Measurements from ENCODE around the gene SAP25. TPM values are rescaled to one million over a fixed set of nuclear protein-coding genes. Genes with fewer than 3 reads are reported as not detected.

Gene SAP25
- total and polyA plus RNA-seq, 2 donors (not counting 1 experiment from before 2014, with no cell fraction given) = 51.7 to 71.9 TPM

GRCh38 chr7:100611983-100612729 is 38.5 kb upstream of the SAP25 start, which contains the start of gene MOSPD3:
MOSPD3 (plus strand) TSS chr7:100612540; CDS start chr7:100612792, 252 bp downstream.
- under 1% methylated on average over 61 of the region's 61 CpGs for WGBS (ENCODE audit: insufficient coverage)
- Histone ChIP-seq H3K9me3 (ENCODE audit: control extremely low read depth in 1 of 3, control insufficient read depth in 2 of 3, insufficient read depth in 1 of 3, low read length in 2 of 3) (no peaks in the 10 kb centered on the region), H4K20me1 (ENCODE audit: control insufficient read depth, insufficient read depth, low read length, poor library complexity, severe bottlenecking) (no peaks in the 10 kb centered on the region), H3K27ac (ENCODE audit: low read length in 2 of 2) (peak within 1 kb of the TSS; percentile 82), H3K4me3 (ENCODE audit: control extremely low read depth in 1 of 5, extremely low read depth in 1 of 5, insufficient read depth in 1 of 5, low read depth in 2 of 5, low read length in 4 of 5) (peak within 1 kb of the TSS; percentile 53 to 93 (median 84)), H3K9ac (ENCODE audit: low read length) (peak within 1 kb of the TSS; percentile 78), H2AFZ (ENCODE audit: insufficient read depth, low read depth, low read length, poor library complexity, severe bottlenecking) (peak within 1 kb of the TSS; percentile 90), H3K36me3 (replicated peaks in 1 of 2; ENCODE audit: control extremely low read depth in 1 of 2, control insufficient read depth in 1 of 2, extremely low read depth in 1 of 2, insufficient read depth in 2 of 2, low read length in 1 of 2) (peaks cover 0 to 3% of the 10 kb centered on the region in 2 experiments), H3K4me2 (replicated peaks; ENCODE audit: low read depth, low read length, poor library complexity, severe bottlenecking) (peak within 1 kb of the TSS; percentile 96), H3K4me1 (ENCODE audit: control insufficient read depth in 2 of 2, insufficient read depth in 2 of 2, low read length in 2 of 2) (peaks cover 13 to 19% of the 10 kb centered on the region in 2 donors), H3K79me2 (ENCODE audit: control insufficient read depth, insufficient read depth, low read length) (no peaks in the 10 kb centered on the region), H3K27me3 (replicated peaks in 1 of 4; ENCODE audit: control extremely low read depth in 1 of 4, control insufficient read depth in 3 of 4, insufficient read depth in 4 of 4, low read length in 3 of 4) (no peaks in the 10 kb centered on the region)
- DNase-seq = peak; percentile 99
- H3K27me3 Mint-ChIP-seq = no peaks in the 10 kb centered on the region
- intact Hi-C loops (cut with micrococcal nuclease) = loop anchor here (1.0 to 10.0 kb wide), 11 partner anchors 8 to 633 kb away; partner anchors contain the start of genes AGFG2, COPS6, FBXO24 and FIS1
- H3K9me3 Mint-ChIP-seq (ENCODE audit: insufficient read depth) = no peaks in the 10 kb centered on the region
- peak; percentile 91 for ATAC-seq (ENCODE audit: low read depth)
- peak within 1 kb of the TSS; percentile 93 for H3K4me3 Mint-ChIP-seq
- peaks cover 18% of the 10 kb centered on the region for H3K4me1 Mint-ChIP-seq
- peak within 1 kb of the TSS; percentile 99 for H3K27ac Mint-ChIP-seq
- TF ChIP-seq CTCF (IDR thresholded peaks at IDR 0.05) (no peak), EZH2 (IDR thresholded peaks at IDR 0.05; ENCODE audit: borderline replicate concordance, insufficient read depth, low read depth, low read length, poor library complexity, severe bottlenecking) (no peak)
- ChIA-PET POLR2A (interaction anchor here (0.5 to 2.6 kb wide), 10 partner anchors 9 to 508 kb away, joined by 3 to 26 read pairs (median 9); partner anchors contain the start of genes FBXO24, GNB2, LRCH4 and MEPCE), CTCF (interaction anchor here (0.5 to 3.2 kb wide), 18 partner anchors 8 to 511 kb away, joined by 3 to 26 read pairs (median 4); partner anchors contain the start of genes AP4M1, FBXO24, GIGYF1 and MCM7)

- no peak for ATAC-seq (ENCODE audit: low read depth)
- Mint-ChIP-seq H3K9me3 (ENCODE audit: insufficient read depth) (no peaks in the 10 kb centered on the region), H3K4me3 (peak overlapping the region; percentile 12), H3K27me3 (no peaks in the 10 kb centered on the region), H3K27ac (no peak overlapping the region), H3K4me1 (peaks cover 22% of the 10 kb centered on the region)
- Histone ChIP-seq H3K9ac (ENCODE audit: low read length) (no peak overlapping the region), H3K9me3 (ENCODE audit: control extremely low read depth in 1 of 3, control insufficient read depth in 2 of 3, insufficient read depth in 1 of 3, low read length in 2 of 3) (no peaks in the 10 kb centered on the region), H3K27ac (ENCODE audit: low read length in 2 of 2) (no peak overlapping the region), H2AFZ (ENCODE audit: insufficient read depth, low read depth, low read length, poor library complexity, severe bottlenecking) (no peak overlapping the region), H3K4me2 (replicated peaks; ENCODE audit: low read depth, low read length, poor library complexity, severe bottlenecking) (no peak overlapping the region), H3K27me3 (replicated peaks in 1 of 4; ENCODE audit: control extremely low read depth in 1 of 4, control insufficient read depth in 3 of 4, insufficient read depth in 4 of 4, low read length in 3 of 4) (no peaks in the 10 kb centered on the region), H3K4me1 (ENCODE audit: control insufficient read depth in 2 of 2, insufficient read depth in 2 of 2, low read length in 2 of 2) (peaks cover 22 to 29% of the 10 kb centered on the region in 2 donors), H3K36me3 (replicated peaks in 1 of 2; ENCODE audit: control extremely low read depth in 1 of 2, control insufficient read depth in 1 of 2, extremely low read depth in 1 of 2, insufficient read depth in 2 of 2, low read length in 1 of 2) (peaks cover 0 to 3% of the 10 kb centered on the region in 2 experiments), H3K79me2 (ENCODE audit: control insufficient read depth, insufficient read depth, low read length) (no peaks in the 10 kb centered on the region), H3K4me3 (ENCODE audit: control extremely low read depth in 1 of 5, extremely low read depth in 1 of 5, insufficient read depth in 1 of 5, low read depth in 2 of 5, low read length in 4 of 5) (no peak overlapping the region), H4K20me1 (ENCODE audit: control insufficient read depth, insufficient read depth, low read length, poor library complexity, severe bottlenecking) (no peaks in the 10 kb centered on the region)
- POLR2A ChIA-PET = interaction anchor here (0.6 kb wide), 1 partner anchor 10 kb away, joined by 3 read pairs; no protein-coding TSS in a partner anchor
- CTCF ChIA-PET = no interaction called here
- TF ChIP-seq EZH2 (IDR thresholded peaks at IDR 0.05; ENCODE audit: borderline replicate concordance, insufficient read depth, low read depth, low read length, poor library complexity, severe bottlenecking) = no peak
- DNase-seq = no peak
- 89% methylated on average over 5 of the region's 5 CpGs for WGBS (ENCODE audit: insufficient coverage)
- intact Hi-C loops (cut with micrococcal nuclease) = loop anchor here (10.0 kb wide), 1 partner anchor 525 kb away; the partner anchor contains the start of genes COPS6 and ZNF3
Observed at GRCh38 chr7:100609958-100610357, 36.3 kb upstream of the SAP25 start.
